ENCODE results near the gene UBE2G1. TPM values are rescaled to one million over a fixed set of nuclear protein-coding genes. Genes with fewer than 3 reads are reported as not detected.

Gene UBE2G1
- polyA plus RNA-seq, 1 donor (not counting 4 experiments of a cell fraction or from before 2014, with no cell fraction given) = 86.2 TPM

DNA sequence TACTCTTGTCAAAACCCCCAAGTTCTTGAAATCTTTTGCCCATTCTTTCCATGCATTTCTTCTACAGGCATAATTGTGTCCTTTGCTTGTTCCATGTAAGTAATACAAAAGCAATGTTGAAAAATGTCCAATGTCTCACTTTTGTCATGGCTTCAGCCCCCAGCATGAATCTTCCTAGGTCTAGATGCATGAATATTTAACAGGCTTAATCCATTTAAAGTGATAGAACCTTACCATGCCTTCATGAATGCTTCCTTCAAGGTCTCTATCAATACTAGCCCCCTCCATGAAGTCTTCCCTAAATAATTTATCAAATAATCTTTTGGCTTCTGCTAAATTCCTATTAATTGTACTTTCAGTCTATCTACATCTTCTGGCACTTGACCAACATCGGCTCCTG, 56.6 kb downstream of the UBE2G1 start:
- Histone ChIP-seq H4K20me1 (ENCODE audit: control insufficient read depth, extremely low read depth, insufficient read depth, low read length) (peaks cover 12% of the 10 kb centered on the region), H3K4me1 (ENCODE audit: control insufficient read depth, extremely low read depth, insufficient read depth, low read length) (peaks cover 21% of the 10 kb centered on the region), H2AFZ (ENCODE audit: control insufficient read depth, low read length) (no peak overlapping the region), H3K79me2 (ENCODE audit: control insufficient read depth, insufficient read depth, low read length) (peaks cover 87% of the 10 kb centered on the region), H3K36me3 (ENCODE audit: control insufficient read depth in 2 of 2, extremely low read depth in 1 of 2, insufficient read depth in 2 of 2, low read length in 2 of 2) (peaks cover 3 to 4% of the 10 kb centered on the region in 2 experiments), H3K9me3 (ENCODE audit: control insufficient read depth, low read depth, low read length) (no peaks in the 10 kb centered on the region), H3K9ac (ENCODE audit: control insufficient read depth, extremely low read depth, insufficient read depth, low read length) (no peak overlapping the region), H3K9me1 (ENCODE audit: control insufficient read depth, extremely low read depth, insufficient read depth, low read length) (peaks cover 2% of the 10 kb centered on the region), H3K4me2 (ENCODE audit: control insufficient read depth, extremely low read depth, insufficient read depth, low read depth, low read length) (no peak overlapping the region), H3K27me3 (ENCODE audit: control insufficient read depth, extremely low read depth, insufficient read depth, low read length) (no peaks in the 10 kb centered on the region), H3K27ac (ENCODE audit: control insufficient read depth, insufficient read depth, low read length) (no peak overlapping the region), H3K4me3 (ENCODE audit: control insufficient read depth in 2 of 3, extremely low read depth in 1 of 3, insufficient read depth in 2 of 3, low read depth in 1 of 3, low read length in 3 of 3) (no peak overlapping the region)
- no peak for FAIRE-seq
- no peak for DNase-seq (ENCODE audit: low read depth, low spot score)
- no peak for TF ChIP-seq EZH2 (IDR thresholded peaks at IDR 0.05; ENCODE audit: low read length)
- TF ChIP-seq, protein P1, sequence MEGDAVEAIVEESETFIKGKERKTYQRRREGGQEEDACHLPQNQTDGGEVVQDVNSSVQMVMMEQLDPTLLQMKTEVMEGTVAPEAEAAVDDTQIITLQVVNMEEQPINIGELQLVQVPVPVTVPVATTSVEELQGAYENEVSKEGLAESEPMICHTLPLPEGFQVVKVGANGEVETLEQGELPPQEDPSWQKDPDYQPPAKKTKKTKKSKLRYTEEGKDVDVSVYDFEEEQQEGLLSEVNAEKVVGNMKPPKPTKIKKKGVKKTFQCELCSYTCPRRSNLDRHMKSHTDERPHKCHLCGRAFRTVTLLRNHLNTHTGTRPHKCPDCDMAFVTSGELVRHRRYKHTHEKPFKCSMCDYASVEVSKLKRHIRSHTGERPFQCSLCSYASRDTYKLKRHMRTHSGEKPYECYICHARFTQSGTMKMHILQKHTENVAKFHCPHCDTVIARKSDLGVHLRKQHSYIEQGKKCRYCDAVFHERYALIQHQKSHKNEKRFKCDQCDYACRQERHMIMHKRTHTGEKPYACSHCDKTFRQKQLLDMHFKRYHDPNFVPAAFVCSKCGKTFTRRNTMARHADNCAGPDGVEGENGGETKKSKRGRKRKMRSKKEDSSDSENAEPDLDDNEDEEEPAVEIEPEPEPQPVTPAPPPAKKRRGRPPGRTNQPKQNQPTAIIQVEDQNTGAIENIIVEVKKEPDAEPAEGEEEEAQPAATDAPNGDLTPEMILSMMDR (optimal IDR thresholded peaks at IDR 0.05 in 1 of 3, IDR thresholded peaks at IDR 0.05 in 1 of 3, conservative IDR thresholded peaks at IDR 0.05 in 1 of 3; ENCODE audit: extremely low read depth in 1 of 3, insufficient read depth in 2 of 3, low read length in 3 of 3) = no peak
- dilution Hi-C loops (cut with MboI; ENCODE audit: extremely low pct_ligation_motif_present, low sequenced_read_pairs) = loop anchor here (25.0 kb wide), 1 partner anchor 102 kb away; no protein-coding TSS in a partner anchor

DNA sequence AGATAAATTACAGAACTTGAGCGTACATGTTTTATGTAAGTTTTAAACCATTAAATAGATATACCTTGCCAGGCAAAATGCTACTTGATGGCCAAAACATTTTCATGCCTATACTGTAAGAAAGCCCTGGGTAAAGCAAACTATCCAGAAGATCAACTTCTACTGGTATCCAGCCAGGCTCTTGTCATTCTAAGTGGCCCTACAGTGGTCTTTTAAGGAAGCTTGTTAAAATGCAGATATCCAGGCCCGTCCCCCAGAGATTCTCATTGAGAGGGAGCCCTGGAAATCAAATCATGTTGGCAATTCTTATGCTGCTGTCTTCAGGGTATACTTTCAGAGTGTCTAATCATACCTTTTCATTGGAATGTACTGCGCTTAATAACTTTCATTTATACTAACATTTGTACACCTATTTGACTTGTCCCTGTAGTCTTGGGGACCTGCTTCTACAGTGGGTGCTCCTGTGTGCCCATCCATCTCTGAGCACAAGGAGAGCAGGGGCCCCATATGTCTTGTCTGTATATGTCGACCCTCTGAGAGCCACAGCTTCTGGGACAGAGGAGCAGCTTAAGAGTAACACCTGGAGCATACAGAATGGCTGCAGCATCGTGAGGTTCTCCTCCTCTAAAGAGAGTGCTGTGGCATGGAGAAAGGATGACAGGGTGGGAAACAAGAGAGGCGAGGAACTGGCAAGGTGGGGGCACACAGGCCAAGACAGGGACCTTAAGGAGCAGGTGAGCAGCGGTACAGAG, 59.1 kb downstream of the UBE2G1 start:
- H4K20me1 ChIP-seq (ENCODE audit: control insufficient read depth, extremely low read depth, insufficient read depth, low read length) = peaks cover 16% of the 10 kb centered on the region
- DNase-seq (ENCODE audit: low read depth, low spot score) (no peak), FAIRE-seq (no peak)
- dilution Hi-C loops (cut with MboI; ENCODE audit: extremely low pct_ligation_motif_present, low sequenced_read_pairs) = loop anchor here (25.0 kb wide), 1 partner anchor 105 kb away; no protein-coding TSS in a partner anchor
- no peaks in the 10 kb centered on the region for H3K27me3 ChIP-seq (ENCODE audit: control insufficient read depth, extremely low read depth, insufficient read depth, low read length)
- H3K4me3 ChIP-seq (ENCODE audit: control insufficient read depth in 2 of 3, extremely low read depth in 1 of 3, insufficient read depth in 2 of 3, low read depth in 1 of 3, low read length in 3 of 3) = no peak overlapping the region
- H2AFZ ChIP-seq (ENCODE audit: control insufficient read depth, low read length) = no peak overlapping the region
- no peak overlapping the region for H3K27ac ChIP-seq (ENCODE audit: control insufficient read depth, insufficient read depth, low read length)
- H3K79me2 ChIP-seq (ENCODE audit: control insufficient read depth, insufficient read depth, low read length) = peaks cover 84% of the 10 kb centered on the region
- H3K4me2 ChIP-seq (ENCODE audit: control insufficient read depth, extremely low read depth, insufficient read depth, low read depth, low read length) = no peak overlapping the region
- no peaks in the 10 kb centered on the region for H3K4me1 ChIP-seq (ENCODE audit: control insufficient read depth, extremely low read depth, insufficient read depth, low read length)
- no peak overlapping the region for H3K9ac ChIP-seq (ENCODE audit: control insufficient read depth, extremely low read depth, insufficient read depth, low read length)
- no peak for TF ChIP-seq EZH2 (IDR thresholded peaks at IDR 0.05; ENCODE audit: low read length)
- TF ChIP-seq, protein P1 (optimal IDR thresholded peaks at IDR 0.05 in 1 of 3, IDR thresholded peaks at IDR 0.05 in 1 of 3, conservative IDR thresholded peaks at IDR 0.05 in 1 of 3; ENCODE audit: extremely low read depth in 1 of 3, insufficient read depth in 2 of 3, low read length in 3 of 3) = no peak
- H3K9me1 ChIP-seq (ENCODE audit: control insufficient read depth, extremely low read depth, insufficient read depth, low read length) = peaks cover 2% of the 10 kb centered on the region
- H3K9me3 ChIP-seq (ENCODE audit: control insufficient read depth, low read depth, low read length) = no peaks in the 10 kb centered on the region
- peaks cover 9 to 11% of the 10 kb centered on the region in 2 experiments for H3K36me3 ChIP-seq (ENCODE audit: control insufficient read depth in 2 of 2, extremely low read depth in 1 of 2, insufficient read depth in 2 of 2, low read length in 2 of 2)
